ENCODE results near the gene COL26A1.

Gene COL26A1

GRCh38 chr7:101595246-101595645 is 232.6 kb downstream of the COL26A1 start:
- no peak for TF ChIP-seq TAF1 (IDR thresholded peaks at IDR 0.05; ENCODE audit: borderline replicate concordance, insufficient read depth, low read length)
- TF ChIP-seq REST (IDR thresholded peaks at IDR 0.05; ENCODE audit: insufficient read depth in 1 of 2, low read depth in 2 of 2, low read length in 2 of 2): no peak
- TF ChIP-seq SIN3A (IDR thresholded peaks at IDR 0.05; ENCODE audit: borderline replicate concordance, insufficient read depth, low read length): no peak
- no peak for TF ChIP-seq FOXP2 (optimal IDR thresholded peaks at IDR 0.05; ENCODE audit: borderline replicate concordance, extremely low read depth, extremely low read length, insufficient read depth)
- TF ChIP-seq POLR2AphosphoS5 (IDR thresholded peaks at IDR 0.05; ENCODE audit: low read depth, low read length): no peak

- TF ChIP-seq TAF1 (IDR thresholded peaks at IDR 0.05; ENCODE audit: borderline replicate concordance, insufficient read depth, low read length): no peak
- TF ChIP-seq SIN3A (IDR thresholded peaks at IDR 0.05; ENCODE audit: borderline replicate concordance, insufficient read depth, low read length): no peak
- no peak for TF ChIP-seq POLR2AphosphoS5 (IDR thresholded peaks at IDR 0.05; ENCODE audit: low read depth, low read length)
- TF ChIP-seq FOXP2 (optimal IDR thresholded peaks at IDR 0.05; ENCODE audit: borderline replicate concordance, extremely low read depth, extremely low read length, insufficient read depth): no peak
- no peak for TF ChIP-seq REST (IDR thresholded peaks at IDR 0.05; ENCODE audit: insufficient read depth in 1 of 2, low read depth in 2 of 2, low read length in 2 of 2)
Observed at GRCh38 chr7:101595766-101596537, 233.3 kb downstream of the COL26A1 start.

- TF ChIP-seq POLR2AphosphoS5 (IDR thresholded peaks at IDR 0.05; ENCODE audit: low read depth, low read length) (no peak), SIN3A (IDR thresholded peaks at IDR 0.05; ENCODE audit: borderline replicate concordance, insufficient read depth, low read length) (no peak), TAF1 (IDR thresholded peaks at IDR 0.05; ENCODE audit: borderline replicate concordance, insufficient read depth, low read length) (no peak), REST (IDR thresholded peaks at IDR 0.05; ENCODE audit: insufficient read depth in 1 of 2, low read depth in 2 of 2, low read length in 2 of 2) (no peak), FOXP2 (optimal IDR thresholded peaks at IDR 0.05; ENCODE audit: borderline replicate concordance, extremely low read depth, extremely low read length, insufficient read depth) (no peak)
Observed at GRCh38 chr7:101596898-101597297, 234.2 kb downstream of the COL26A1 start.

- TF ChIP-seq TAF1 (IDR thresholded peaks at IDR 0.05; ENCODE audit: borderline replicate concordance, insufficient read depth, low read length) (no peak), REST (IDR thresholded peaks at IDR 0.05; ENCODE audit: insufficient read depth in 1 of 2, low read depth in 2 of 2, low read length in 2 of 2) (no peak), SIN3A (IDR thresholded peaks at IDR 0.05; ENCODE audit: borderline replicate concordance, insufficient read depth, low read length) (no peak), POLR2AphosphoS5 (IDR thresholded peaks at IDR 0.05; ENCODE audit: low read depth, low read length) (no peak), FOXP2 (optimal IDR thresholded peaks at IDR 0.05; ENCODE audit: borderline replicate concordance, extremely low read depth, extremely low read length, insufficient read depth) (no peak)
Observed at GRCh38 chr7:101597941-101598340, 235.3 kb downstream of the COL26A1 start.

All from PFSK-1 (cell line).